GM21528 (cell line): ENCODE measurements around the gene HORMAD1.
A peak's percentile ranks its signal among the peaks of the same experiment; 100 is the strongest.
"Not testable (repeated sequence)": the region's sequence is repeated elsewhere in the genome, so short reads cannot be mapped to it uniquely, and the experiment has no call there.

Source experiments
- ATAC-seq: cut with Tn5 transposase; IDR thresholded peaks from one replicate; pipeline ENCODE4 v1.9.1; 2021; ENCODE audit warnings: mild to moderate bottlenecking, moderate library complexity; ENCODE audit not compliant: unreplicated experiment, low FRiP score

Gene HORMAD1

DNA sequence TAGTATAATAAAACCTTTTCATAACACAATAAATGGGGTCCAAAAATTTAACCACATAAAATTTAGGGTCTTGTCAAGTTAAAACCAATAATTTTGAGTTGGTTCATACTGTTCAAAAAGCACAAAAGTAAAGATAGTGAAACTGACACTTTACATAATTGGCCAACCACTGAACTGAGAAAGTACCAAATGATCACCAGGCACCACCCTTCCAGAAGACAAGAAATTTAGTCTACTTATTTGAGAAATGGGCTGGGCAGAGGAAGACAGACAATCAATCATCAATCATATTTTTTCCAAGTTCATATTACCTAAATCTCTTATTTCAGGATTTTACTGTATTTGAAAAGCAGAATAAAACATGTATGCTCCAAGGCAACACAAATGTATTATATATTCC lies 17.3 kb downstream of the HORMAD1 start:
- no peak for ATAC-seq

DNA sequence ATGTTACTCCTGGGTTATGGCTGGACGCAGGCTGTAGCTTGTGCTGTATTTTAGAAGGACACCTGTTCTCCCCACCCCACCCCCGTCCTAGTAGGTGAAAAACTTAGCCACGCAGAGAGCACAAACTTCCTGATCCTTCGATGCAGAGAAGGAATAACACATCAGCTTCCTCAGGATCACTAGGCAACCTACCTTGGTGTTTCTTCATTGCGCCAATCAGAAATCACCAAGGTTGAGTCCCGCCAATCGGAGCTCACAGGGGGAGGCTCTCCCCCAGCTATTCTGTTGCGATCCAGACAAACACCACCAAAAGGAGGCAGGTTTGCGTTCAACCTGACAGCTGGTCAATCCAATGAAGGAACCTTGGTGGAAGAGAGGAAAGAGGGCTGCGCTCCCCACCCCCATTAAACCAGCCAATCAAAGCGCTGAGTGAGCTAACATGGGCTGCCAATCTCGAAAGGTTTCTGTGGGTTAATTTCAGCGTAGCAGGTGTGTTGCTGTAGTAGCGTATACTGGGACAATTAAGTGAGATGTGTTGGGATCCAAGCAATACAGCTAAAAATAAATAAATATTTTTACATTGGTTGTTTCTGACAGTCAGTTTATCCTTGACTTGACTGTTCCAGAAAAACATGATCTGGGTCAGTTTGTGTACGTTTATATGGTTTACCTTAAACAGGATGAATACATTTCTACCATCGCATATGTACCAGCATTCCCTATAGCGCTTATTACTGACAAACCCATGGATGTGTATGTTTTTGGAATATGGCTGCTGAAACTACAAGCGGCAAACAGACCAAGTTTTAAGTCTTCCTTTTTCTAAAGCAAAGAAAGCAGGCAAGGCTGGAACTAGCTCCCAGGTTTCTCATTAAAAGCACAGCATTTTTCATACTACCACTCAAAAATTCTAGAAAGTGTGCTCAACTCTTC lies 23.4 kb downstream of the HORMAD1 start, which contains the start of gene GOLPH3L:
TSS of gene GOLPH3L (minus strand) at position 160 of the 933 bp plus-strand sequence. CDS start 2,316 bp downstream, outside the sequence.
- ATAC-seq = peak; percentile 99

DNA sequence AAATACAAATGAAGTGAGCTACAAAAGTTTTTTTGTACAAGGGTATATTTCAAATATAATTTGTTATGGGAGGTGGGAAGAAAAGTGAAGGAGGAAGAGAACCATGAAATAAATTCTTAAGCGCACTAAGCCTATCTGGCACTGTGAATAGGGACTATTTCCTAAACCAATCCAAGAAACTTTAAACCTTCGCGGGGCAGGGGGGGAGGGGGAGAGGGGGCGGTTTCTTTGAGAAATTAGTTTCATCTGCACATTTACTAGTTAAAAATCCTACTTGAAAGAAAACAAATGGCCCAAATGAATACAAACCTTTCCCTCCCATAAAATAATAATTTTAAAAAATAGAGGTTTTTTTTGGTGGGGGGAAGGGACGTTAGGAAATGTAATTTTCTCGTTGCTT lies 24.1 kb downstream of the HORMAD1 start:
- ATAC-seq = no peak

DNA sequence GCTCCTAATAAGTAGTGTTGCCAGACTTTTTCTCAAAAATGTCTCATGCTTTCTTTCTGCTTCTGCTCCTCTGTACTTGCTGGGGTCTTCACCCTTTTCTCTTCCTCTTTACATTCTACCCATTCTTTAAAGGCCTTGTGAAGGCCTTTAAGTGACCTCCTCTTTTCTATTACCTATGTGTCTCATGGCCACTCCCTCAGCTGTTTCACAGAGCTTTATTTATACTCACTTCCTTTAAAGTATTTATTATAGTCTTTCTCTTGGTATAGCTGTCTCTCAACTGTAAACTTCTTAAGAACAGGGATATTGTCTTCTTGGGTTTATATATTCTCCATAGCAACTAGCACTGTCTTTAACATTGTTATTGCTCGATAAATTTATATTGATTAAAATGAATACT lies 24.5 kb downstream of the HORMAD1 start:
- no peak for ATAC-seq

DNA sequence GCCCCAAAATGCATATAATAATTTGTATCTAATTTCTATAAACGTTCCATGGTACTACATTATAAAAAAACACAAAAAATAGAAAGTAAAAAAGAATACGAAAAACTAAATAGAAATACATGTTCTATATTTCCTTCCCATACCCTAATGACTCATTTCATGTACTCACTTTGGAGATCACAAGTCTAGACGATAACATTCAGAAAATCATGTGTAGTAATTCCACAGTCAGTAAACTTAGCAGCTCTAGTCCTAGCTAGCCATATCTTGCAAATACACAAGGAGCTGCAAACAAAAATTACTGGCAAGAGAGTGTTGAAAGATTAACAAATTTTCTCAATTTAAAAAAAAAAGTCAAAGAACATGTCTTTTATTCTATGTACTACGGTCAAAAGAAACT lies 25.1 kb downstream of the HORMAD1 start:
- no peak for ATAC-seq

DNA sequence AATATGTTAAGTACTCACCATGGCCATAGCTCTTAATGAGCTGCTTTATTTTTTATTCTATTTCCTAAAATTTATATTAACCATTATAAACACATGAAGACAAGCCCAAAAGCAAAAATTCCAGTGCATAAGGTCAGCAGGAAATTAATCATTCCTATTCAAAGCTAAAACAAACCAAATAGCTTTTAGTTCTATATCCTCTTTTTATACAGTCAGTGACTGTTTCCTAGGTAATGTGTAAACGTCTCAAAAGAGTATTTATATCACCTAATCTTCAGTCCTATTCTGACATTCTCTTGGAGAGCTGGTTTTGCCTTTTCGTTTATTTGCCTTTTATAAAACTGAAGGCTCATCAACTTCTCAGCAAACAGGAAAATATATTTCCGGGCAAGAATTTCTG lies 28.0 kb downstream of the HORMAD1 start:
- ATAC-seq = no peak

DNA sequence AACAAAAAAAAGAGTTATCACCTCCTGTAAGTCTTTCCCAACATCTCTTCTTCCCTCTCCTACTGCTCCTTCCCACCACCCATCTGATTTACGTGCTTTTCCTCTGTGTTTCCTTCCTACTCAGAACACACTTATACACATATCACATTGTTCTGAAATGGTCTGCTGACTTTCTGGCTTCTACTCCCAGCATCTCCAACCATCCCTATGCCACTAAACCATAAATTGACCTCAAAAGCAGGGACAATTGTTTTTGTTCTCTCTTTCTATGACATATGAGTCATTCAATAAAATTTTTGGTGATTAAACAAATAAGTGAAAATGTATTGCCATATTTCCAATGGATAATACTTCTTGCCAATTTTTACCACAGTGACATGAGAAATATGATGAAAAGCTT lies 31.9 kb downstream of the HORMAD1 start:
- ATAC-seq = no peak

DNA sequence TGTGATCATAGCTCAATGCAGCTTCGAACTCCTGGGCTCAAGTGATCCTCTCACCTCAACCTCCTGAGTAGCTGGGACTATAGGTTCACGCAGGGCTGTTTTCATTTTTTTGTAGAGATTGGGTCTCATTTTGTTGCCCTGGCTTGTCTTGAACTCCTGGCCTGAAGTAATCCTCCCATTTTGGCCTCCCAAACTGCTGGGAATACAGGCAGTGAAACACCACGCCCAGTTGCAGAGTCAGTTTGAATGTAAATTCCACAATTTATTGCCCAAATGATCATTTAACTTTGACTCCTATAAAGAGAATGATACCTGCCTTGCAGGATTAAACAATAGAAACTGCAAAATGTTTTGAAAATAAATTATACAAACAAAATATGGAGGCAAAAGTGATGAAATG lies 34.4 kb downstream of the HORMAD1 start:
- ATAC-seq = no peak

DNA sequence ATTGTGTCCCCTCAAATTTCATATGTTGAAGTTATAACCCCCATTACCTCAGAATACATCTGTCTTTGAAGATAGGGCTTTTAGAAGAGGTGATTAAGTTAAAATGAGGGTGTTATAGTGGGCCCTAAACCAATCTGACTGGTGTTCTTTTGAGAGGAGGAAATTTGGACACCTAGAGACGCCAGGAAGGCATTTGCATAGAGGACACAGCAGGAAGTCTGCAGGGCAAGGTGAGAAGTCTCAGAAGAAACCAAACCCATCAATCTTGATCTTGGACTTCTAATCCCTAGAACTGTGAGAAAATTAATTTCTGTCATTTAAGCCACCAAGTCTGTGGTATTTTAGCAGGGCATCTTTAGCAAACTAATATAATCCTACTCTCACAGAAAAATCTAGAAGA lies 36.8 kb downstream of the HORMAD1 start:
- no peak for ATAC-seq

DNA sequence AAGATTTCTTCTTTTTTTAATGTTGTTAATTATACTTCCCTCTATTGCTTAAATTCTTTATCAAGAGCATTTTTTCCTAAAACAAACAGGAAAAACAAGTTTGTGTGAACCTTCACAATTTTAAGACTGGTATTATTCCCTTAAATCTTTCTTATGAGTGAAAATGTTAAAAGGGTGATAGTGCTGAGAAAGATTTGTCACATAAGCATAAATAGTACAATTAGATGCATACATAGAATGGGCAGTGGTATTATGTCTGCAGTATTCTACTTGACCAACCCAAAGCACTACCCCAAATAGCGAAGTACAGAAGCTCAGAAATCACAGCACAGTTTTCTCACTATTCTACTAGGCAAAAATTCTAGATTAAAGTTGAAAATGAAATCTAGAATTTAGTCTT lies 41.7 kb downstream of the HORMAD1 start:
- no peak for ATAC-seq

DNA sequence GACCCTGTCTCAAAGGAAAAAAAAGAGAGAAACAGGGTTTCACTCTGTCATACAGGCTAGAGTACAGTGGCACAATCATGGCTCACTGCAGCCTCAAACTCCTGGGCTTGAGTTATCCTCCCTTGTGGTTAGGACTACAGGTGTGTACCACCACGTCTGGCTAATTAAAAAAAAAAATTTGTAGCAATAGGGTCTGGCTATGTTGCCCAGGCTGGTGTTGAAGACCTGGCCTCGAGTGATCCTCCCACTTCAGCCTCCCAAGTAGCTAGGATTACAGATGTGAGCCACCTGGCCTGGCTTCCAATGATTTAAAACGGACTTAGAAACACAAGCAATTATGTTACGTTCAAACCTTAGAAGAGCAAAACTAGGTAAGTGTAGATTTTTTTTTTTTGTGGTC lies 45.8 kb downstream of the HORMAD1 start:
- ATAC-seq = no peak

DNA sequence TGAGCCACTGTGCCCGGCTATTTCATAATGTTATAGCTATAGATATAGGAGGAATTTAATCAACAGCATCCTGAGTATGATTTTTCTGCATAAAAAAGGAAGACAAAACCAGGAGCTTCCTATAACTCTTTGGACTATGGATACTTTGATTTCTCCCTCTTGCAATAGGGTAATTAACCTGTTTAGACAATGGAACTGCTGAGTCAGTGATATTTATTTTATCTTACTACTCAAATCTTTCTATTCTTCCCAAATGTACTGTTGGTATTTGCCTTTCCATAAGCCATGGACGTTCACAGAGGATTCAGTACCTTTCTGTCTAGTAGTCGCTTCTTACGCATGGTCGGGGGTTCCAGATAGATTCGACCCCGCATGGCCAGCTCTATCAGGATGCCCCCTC lies 57.4 kb downstream of the HORMAD1 start:
- no peak for ATAC-seq

DNA sequence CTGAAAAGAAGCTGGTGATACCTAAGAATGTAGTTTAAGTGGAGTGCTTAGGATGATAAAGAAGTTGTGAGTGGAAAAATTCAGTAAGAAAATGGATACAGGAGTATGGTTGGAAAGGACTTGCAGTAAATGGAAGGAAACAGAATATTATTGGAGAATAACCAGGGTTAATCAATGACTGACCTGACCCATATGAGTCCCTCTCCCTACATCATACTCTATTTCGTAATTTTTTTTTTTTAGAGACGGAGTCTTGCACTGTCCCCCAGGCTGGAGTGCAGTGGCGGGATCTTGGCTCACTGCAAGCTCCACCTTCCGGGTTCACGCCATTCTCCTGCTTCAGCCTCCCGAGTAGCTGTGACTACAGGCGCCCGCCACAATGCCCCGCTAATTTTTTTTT lies 57.9 kb downstream of the HORMAD1 start:
- ATAC-seq = no peak

DNA sequence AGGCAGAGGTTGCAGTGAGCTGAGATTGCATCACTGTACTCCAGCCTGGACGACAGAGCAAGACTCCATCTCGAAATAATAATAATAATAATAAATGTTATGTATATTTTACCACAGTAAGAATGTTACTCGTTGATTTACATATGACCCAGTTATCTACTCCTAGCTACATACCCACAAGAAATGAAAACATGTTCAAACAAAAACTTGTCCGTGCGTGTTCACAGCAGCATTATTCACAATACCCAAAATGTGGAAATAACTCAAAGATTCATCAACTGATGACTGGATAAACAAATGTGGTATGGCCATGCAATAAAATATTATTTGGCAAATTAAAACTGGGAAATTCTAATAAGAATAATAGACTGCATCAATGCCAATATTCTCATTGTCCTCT lies 59.5 kb downstream of the HORMAD1 start:
- no peak for ATAC-seq

DNA sequence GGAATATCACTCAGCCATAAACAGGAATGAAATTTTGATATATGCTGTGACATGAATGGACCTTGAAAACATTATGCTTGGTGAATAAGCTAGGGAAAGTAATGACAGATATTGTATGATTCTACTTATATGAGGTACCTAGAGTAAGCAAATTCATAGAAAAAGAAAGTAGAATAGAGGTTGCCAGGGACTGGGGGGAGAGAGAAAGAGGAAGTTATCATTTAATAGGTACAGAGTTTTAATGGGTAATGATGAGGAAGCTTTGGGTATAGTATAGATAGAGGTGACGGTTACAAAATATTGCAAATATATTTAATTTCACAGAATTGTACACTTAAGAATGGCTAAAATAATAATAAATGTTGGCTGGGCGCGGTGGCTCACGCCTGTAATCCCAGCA lies 60.1 kb downstream of the HORMAD1 start:
- no peak for ATAC-seq

DNA sequence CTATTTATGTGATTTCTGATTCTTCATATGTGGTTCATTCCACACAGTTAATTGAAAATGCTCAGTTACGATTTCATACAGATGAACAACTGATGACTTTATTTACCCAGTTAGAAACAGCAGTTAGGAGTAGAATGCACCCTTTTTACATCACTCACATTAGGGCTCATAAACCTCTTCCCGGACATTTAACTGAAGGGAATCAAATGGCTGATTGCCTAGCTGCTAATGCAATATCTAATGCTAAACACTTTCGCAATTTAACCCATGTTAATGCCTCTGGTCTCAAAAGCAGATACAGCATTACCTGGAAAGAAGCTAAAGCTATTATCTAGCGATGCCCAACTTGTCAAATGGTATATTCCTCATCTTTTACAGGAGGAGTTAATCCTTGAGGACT lies 63.6 kb downstream of the HORMAD1 start:
- ATAC-seq = not testable (repeated sequence)

DNA sequence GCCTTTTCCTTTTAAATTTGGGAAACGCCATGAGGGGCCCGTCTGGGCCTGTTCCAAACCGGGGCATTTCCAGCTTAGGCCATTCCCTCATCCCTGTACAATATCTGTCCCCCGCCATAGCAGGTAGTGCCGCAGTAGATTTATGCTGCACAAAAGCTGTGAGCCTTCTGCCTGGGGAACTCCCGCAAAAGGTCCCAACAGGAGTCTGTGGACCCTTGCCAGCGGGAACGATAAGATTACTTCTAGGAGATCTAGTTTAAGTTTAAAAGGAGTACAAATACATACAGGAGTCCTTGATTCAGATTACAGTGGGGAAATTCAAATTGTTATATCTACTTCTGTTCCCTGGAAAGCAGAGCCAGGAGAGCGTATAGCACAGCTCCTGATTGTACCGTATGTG lies 66.1 kb downstream of the HORMAD1 start:
- not testable (repeated sequence) for ATAC-seq

DNA sequence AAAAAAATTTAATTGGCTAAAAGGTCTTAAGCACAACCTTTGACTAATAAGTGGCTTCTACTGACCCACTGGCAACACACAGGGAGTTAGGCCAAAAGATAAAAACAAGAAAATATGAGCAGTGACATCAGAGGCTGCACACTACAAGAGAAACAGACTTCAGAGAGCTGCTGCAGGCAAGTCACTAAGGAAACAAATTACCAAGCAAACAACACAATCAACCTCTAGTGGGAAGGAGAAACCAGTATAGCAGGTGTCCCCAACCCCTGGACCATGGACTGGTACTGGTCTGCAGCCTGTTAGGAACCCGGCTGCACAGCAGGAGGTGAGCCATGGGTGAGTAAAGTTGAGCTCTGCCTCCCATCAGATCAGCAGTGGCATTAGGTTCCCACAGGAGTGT lies 70.5 kb downstream of the HORMAD1 start:
- no peak for ATAC-seq

DNA sequence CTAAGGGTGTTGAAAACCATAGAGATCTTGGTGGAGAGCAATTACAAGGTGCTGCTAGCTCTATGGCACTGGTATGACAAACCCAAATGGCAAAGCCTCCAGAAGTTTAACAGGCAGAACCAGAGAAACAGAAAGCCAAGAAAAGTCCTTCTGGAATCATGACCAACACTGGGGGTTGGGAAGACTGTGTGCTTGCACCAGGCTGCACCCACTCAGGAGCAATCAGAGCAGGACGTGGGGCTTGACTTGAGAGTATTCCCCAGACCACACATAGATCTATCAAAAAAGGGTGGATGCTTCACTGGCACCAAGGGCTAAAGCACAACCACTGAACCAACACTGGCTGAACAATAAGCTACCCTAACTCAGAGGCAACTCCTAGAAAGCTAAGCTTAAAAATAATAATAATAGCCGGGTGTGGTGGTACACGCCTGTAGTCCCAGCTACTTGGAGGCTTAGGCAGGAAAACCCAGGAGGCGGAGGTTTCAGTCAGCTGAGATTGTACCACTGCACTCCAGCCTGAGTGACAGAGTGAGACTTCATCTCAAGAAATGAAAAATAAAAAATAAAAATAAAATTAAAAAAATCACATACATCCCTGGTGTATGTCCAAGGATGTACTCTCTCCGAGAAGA lies 71.1 kb downstream of the HORMAD1 start:
- no peak for ATAC-seq
